ENCODE data around the gene MAGEL2. TPM values are rescaled to one million over a fixed set of nuclear protein-coding genes. Genes with fewer than 3 reads are reported as not detected.

The MAGEL2 gene
- total and polyA plus RNA-seq, 2 of the 8 experiments (the other 6 are each of a cell fraction or from before 2014, with no cell fraction given), result 0.63 to 4.5 TPM

DNA sequence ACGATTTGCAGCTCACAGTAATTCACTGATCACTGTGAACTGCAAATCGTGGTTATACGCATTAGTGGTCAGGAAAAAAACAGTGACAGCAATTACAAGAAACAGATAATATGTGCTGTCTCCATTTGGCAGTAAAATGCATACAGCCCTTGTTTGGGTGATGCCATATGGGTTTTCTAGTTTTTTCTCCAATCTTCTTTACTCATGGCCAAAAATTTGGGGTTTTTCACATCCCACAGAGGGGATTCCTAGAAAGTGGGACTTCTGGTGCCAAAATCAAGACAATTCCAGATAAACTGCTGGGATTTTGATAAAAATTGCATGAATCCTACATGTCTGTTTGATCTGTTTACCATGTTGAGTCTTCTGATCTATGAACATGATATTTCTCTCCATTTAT, 23.8 kb upstream of the MAGEL2 start:
- H3K27ac ChIP-seq (ENCODE audit: low read depth, low read length), result no peak overlapping the region
- DNase-seq (ENCODE audit: low read depth in 1 of 2, low spot score in 2 of 2), result no peak
- no peaks in the 10 kb centered on the region for H3K79me1 ChIP-seq (ENCODE audit: low read depth, low read length)
- FAIRE-seq, result no peak
- no peaks in the 10 kb centered on the region for H3K27me3 ChIP-seq (replicated peaks in 1 of 4; ENCODE audit: control insufficient read depth in 3 of 4, extremely low read depth in 1 of 4, insufficient read depth in 3 of 4, low read length in 3 of 4)
- H3K36me3 ChIP-seq (ENCODE audit: control insufficient read depth in 2 of 4, insufficient read depth in 4 of 4, low read length in 3 of 4), result no peaks in the 10 kb centered on the region
- TF ChIP-seq SRF (IDR thresholded peaks at IDR 0.05; ENCODE audit: low read depth, low read length), result no peak
- no peak for TF ChIP-seq RAD21 (IDR thresholded peaks at IDR 0.05 in 1 of 2, conservative IDR thresholded peaks at IDR 0.05 in 1 of 2; ENCODE audit: low read depth in 2 of 2, low read length in 2 of 2)
- TF ChIP-seq SIN3A (conservative IDR thresholded peaks at IDR 0.05 in 1 of 2, IDR thresholded peaks at IDR 0.05 in 1 of 2; ENCODE audit: low read depth in 1 of 2, low read length in 2 of 2), result no peak
- no peak for TF ChIP-seq RFX5 (IDR thresholded peaks at IDR 0.05; ENCODE audit: borderline replicate concordance, low read depth, low read length)
- no peak overlapping the region for H2BK20ac ChIP-seq (ENCODE audit: low read length)
- H3K9me3 ChIP-seq (ENCODE audit: insufficient read depth in 2 of 2, low read depth in 1 of 2, low read length in 1 of 2), result peaks cover 21 to 28% of the 10 kb centered on the region in 2 experiments
- no peak overlapping the region for H2BK5ac ChIP-seq (ENCODE audit: low read depth, low read length)
- H3K56ac ChIP-seq (replicated peaks; ENCODE audit: insufficient read length, low read depth, low read length), result no peak overlapping the region
- no peak overlapping the region for H3K23ac ChIP-seq (ENCODE audit: insufficient read length)
- H2BK12ac ChIP-seq (ENCODE audit: low read depth, low read length), result no peak overlapping the region
- H4K20me1 ChIP-seq (replicated peaks in 1 of 2; ENCODE audit: control insufficient read depth in 1 of 2, insufficient read depth in 2 of 2, low read length in 2 of 2), result no peaks in the 10 kb centered on the region
- no peak overlapping the region for H4K8ac ChIP-seq (ENCODE audit: extremely low read depth, insufficient read depth, low read length)
- no peak overlapping the region for H2BK15ac ChIP-seq (ENCODE audit: low read length)
- no peak overlapping the region for H2BK120ac ChIP-seq (replicated peaks; ENCODE audit: low read depth, low read length)
- H4K5ac ChIP-seq (ENCODE audit: insufficient read length, low read depth, low read length), result no peak overlapping the region
- no peaks in the 10 kb centered on the region for H3K23me2 ChIP-seq (ENCODE audit: low read depth, low read length)
- no peak overlapping the region for H3K14ac ChIP-seq (ENCODE audit: insufficient read length)
- H3K18ac ChIP-seq (ENCODE audit: extremely low read depth, low read length), result no peak overlapping the region
- H2AFZ ChIP-seq (ENCODE audit: low read length), result no peak overlapping the region
- H3K4me2 ChIP-seq (ENCODE audit: insufficient read depth in 1 of 2, low read depth in 2 of 2, low read length in 2 of 2), result no peak overlapping the region
- H3K4me3 ChIP-seq (ENCODE audit: extremely low read depth in 1 of 4, insufficient read depth in 2 of 4, low read depth in 3 of 4, low read length in 4 of 4), result no peak overlapping the region
- no peak overlapping the region for H4K91ac ChIP-seq (replicated peaks; ENCODE audit: insufficient read length, low read length)
- WGBS, 2 experiments (ENCODE audit: extremely low coverage in 1 of 2, insufficient coverage in 1 of 2, insufficient read length in 1 of 2, insufficient replicate concordance in 2 of 2, low coverage in 1 of 2, low lambda C conversion rate in 2 of 2, missing lambda C conversion rate in 1 of 2), result 79% methylated on average over 3 of the region's 3 CpGs; no CpG with 5 or more reads in 1 of the 2 experiments
- no peak overlapping the region for H2AK5ac ChIP-seq (ENCODE audit: low read depth, low read length)
- no peaks in the 10 kb centered on the region for H3K79me2 ChIP-seq (ENCODE audit: control insufficient read depth in 1 of 2, insufficient read depth in 2 of 2, low read length in 2 of 2)
- no peak overlapping the region for H3K9ac ChIP-seq (replicated peaks in 1 of 4; ENCODE audit: extremely low read depth in 1 of 4, low read depth in 3 of 4, low read length in 3 of 4)
- ChIA-PET POLR2A (ENCODE audit: partially characterized antibody) (no interaction called here), CTCF (ENCODE audit: partially characterized antibody) (no interaction called here)
- no peak overlapping the region for H3K4ac ChIP-seq (replicated peaks; ENCODE audit: insufficient read length, low read depth, low read length)
- H3K4me1 ChIP-seq (replicated peaks in 1 of 4; ENCODE audit: control insufficient read depth in 3 of 4, insufficient read depth in 4 of 4, low read length in 3 of 4), result no peaks in the 10 kb centered on the region
